Left kidney (tissue), 2 donors: ENCODE data around the gene BRWD1. TPM values are rescaled to one million over a fixed set of nuclear protein-coding genes. Genes with fewer than 3 reads are reported as not detected.

ENCODE experiments used
- DNase-seq: peaks from one replicate; pipeline ENCODE4 v3.0.0-alpha.2; 2013
- polyA plus RNA-seq: library from polyadenylated mRNA; unstranded; fragments of 120-200 nt; gene quantifications from one replicate; pipeline ENCODE4 v1.2.1, GENCODE V29; 2013; ENCODE audit not compliant: insufficient read length

BRWD1 gene
- polyA plus RNA-seq, 1 donor: 57.8 TPM

GRCh38 chr21:39198800-39199199, 114.6 kb downstream of the BRWD1 start:
- no peak for DNase-seq

GRCh38 chr21:39197448-39198233, 115.8 kb downstream of the BRWD1 start:
- no peak for DNase-seq

GRCh38 chr21:39196838-39197237, 116.6 kb downstream of the BRWD1 start:
- no peak for DNase-seq

- DNase-seq: no peak
These were observed 117.1 kb downstream of the BRWD1 start for GRCh38 chr21:39196310-39196709.

GRCh38 chr21:39193380-39193779, 120.1 kb downstream of the BRWD1 start:
- no peak for DNase-seq

- DNase-seq: no peak
These were observed 123.4 kb downstream of the BRWD1 start for GRCh38 chr21:39189857-39190604.

GRCh38 chr21:39188521-39189139, 124.8 kb downstream of the BRWD1 start:
- no peak for DNase-seq

- no peak for DNase-seq
These were observed 126.3 kb downstream of the BRWD1 start for GRCh38 chr21:39187141-39187540.

- DNase-seq: no peak
These were observed 126.8 kb downstream of the BRWD1 start for GRCh38 chr21:39186676-39187075.

- DNase-seq: no peak
These were observed 128.3 kb downstream of the BRWD1 start for GRCh38 chr21:39185157-39185556.

GRCh38 chr21:39184050-39184980, 129.1 kb downstream of the BRWD1 start:
- no peak for DNase-seq

- peak; percentile 89 for DNase-seq
These were observed 130.0 kb downstream of the BRWD1 start, which contains the start of gene PSMG1 for GRCh38 chr21:39183272-39184049. Gene PSMG1, minus strand, starts transcription at chr21:39183451. Its CDS starts 66 bp downstream, at chr21:39183385.

GRCh38 chr21:39182484-39183271, 130.8 kb downstream of the BRWD1 start:
- peak; percentile 30 for DNase-seq

GRCh38 chr21:39182016-39182415, 131.4 kb downstream of the BRWD1 start:
- DNase-seq: no peak

- no peak for DNase-seq
These were observed 132.1 kb downstream of the BRWD1 start for GRCh38 chr21:39181205-39181818.

GRCh38 chr21:39180429-39181019, 132.9 kb downstream of the BRWD1 start:
- no peak for DNase-seq

- no peak for DNase-seq
These were observed 135.0 kb downstream of the BRWD1 start for GRCh38 chr21:39178421-39178820.

GRCh38 chr21:39176271-39176709, 137.1 kb downstream of the BRWD1 start:
- DNase-seq: no peak

GRCh38 chr21:39175665-39176064, 137.8 kb downstream of the BRWD1 start:
- DNase-seq: no peak
